SK-N-SH (cell line): ENCODE measurements around the gene GLG1. TPM values are rescaled to one million over a fixed set of nuclear protein-coding genes. Genes with fewer than 3 reads are reported as not detected.
A peak's percentile ranks its signal among the peaks of the same experiment; 100 is the strongest.

Experiments used
- CTCF ChIA-PET: fragments of 300-600, 350-600 bp; formaldehyde crosslinking; extraction: SDS; loops from one replicate; lab custom pipeline; 2021; lab: Yijun Ruan, JAX
- POLR2A ChIA-PET: fragments of 350-600 bp; sonication (Branson Sonifier 250); formaldehyde crosslinking; extraction: SDS; loops from one replicate; lab custom pipeline; 2020; ENCODE audit warnings: antibody characterized with exemption, inconsistent platforms; lab: Yijun Ruan, JAX
- DNase-seq: peaks from one replicate; pipeline ENCODE4 v3.0.0; 2012
- H2AFZ ChIP-seq: fragments of 200-600 bp; sonication (generic); 2 replicates; pipeline ENCODE4 v1.8.1; 2016; ENCODE audit warnings: antibody characterized with exemption, mild to moderate bottlenecking, low read depth
- H3F3A ChIP-seq: fragments of 200-600 bp; sonication (generic); replicated peaks from 2 replicates; pipeline ENCODE3; 2016; ENCODE audit warnings: antibody characterized with exemption, mild to moderate bottlenecking; ENCODE audit not compliant: insufficient read depth
- H3K27ac ChIP-seq, 2 experiments: fragments of 200-500 bp in 1 of 2; fragments of 200-600 bp in 1 of 2; sonication (Bioruptor generic) in 1 of 2; sonication (generic), shearing (Covaris generic) in 1 of 2; 2 replicates each; pipeline versions ENCODE4 v1.5.1 to v1.6.1; 2014 to 2016; ENCODE audit warnings: low read depth in 2 of 2, inconsistent platforms in 1 of 2, low read length in 1 of 2, mild to moderate bottlenecking in 1 of 2, mixed read lengths in 1 of 2
- H3K27me3 ChIP-seq: fragments of 200-600 bp; sonication (generic), shearing (Covaris generic); 2 replicates; pipeline ENCODE4 v1.6.1; 2016; ENCODE audit warnings: mixed run types; ENCODE audit not compliant: insufficient read depth
- H3K36me3 ChIP-seq, 2 experiments: fragments of 200-500 bp in 1 of 2; fragments of 200-600 bp in 1 of 2; sonication (Bioruptor generic) in 1 of 2; sonication (generic) in 1 of 2; replicated peaks in 1 of 2; 2 replicates each; pipeline versions ENCODE3 to v1.5.1; 2014 to 2016; ENCODE audit warnings: low read length in 1 of 2, mild to moderate bottlenecking in 1 of 2; ENCODE audit not compliant: insufficient read depth in 2 of 2, control insufficient read depth in 1 of 2
- H3K4me1 ChIP-seq, 2 experiments: fragments of 200-500 bp in 1 of 2; fragments of 200-600 bp in 1 of 2; sonication (Bioruptor generic) in 1 of 2; sonication (generic), shearing (Covaris generic) in 1 of 2; 2 replicates each; pipeline versions ENCODE4 v1.5.1 to v1.6.1; 2014 to 2016; ENCODE audit warnings: low read depth in 1 of 2, low read length in 1 of 2, mixed run types in 1 of 2; ENCODE audit not compliant: insufficient read depth in 2 of 2, control insufficient read depth in 1 of 2
- H3K4me2 ChIP-seq: fragments of 200-600 bp; sonication (generic), shearing (Covaris generic); 2 replicates; pipeline ENCODE4 v1.6.1; 2017; ENCODE audit warnings: mixed run types
- H3K4me3 ChIP-seq, 2 experiments: fragments of 200-500 bp in 1 of 2; fragments of 200-600 bp in 1 of 2; sonication (Bioruptor generic) in 1 of 2; sonication (generic), shearing (Covaris generic) in 1 of 2; 2 replicates each; pipeline versions ENCODE4 v1.5.1 to v1.8.1; 2014 to 2016; ENCODE audit warnings: low read depth in 2 of 2, inconsistent platforms in 1 of 2, low read length in 1 of 2, mild to moderate bottlenecking in 1 of 2, mixed read lengths in 1 of 2, moderate library complexity in 1 of 2
- H3K79me2 ChIP-seq: fragments of 200-600 bp; sonication (generic); 2 replicates; pipeline ENCODE4 v1.8.1; 2017; ENCODE audit warnings: mild to moderate bottlenecking; ENCODE audit not compliant: insufficient read depth
- H3K9ac ChIP-seq: fragments of 200-600 bp; sonication (generic); 2 replicates; pipeline ENCODE4 v1.6.1; 2017; ENCODE audit warnings: mixed run types
- H3K9me2 ChIP-seq: fragments of 200-600 bp; sonication (generic); 2 replicates; pipeline ENCODE4 v1.6.1; 2017; ENCODE audit warnings: mixed run types
- H3K9me3 ChIP-seq: fragments of 200-600 bp; sonication (generic); 2 replicates; pipeline ENCODE4 v1.6.1; 2017; ENCODE audit warnings: mixed run types, mild to moderate bottlenecking, moderate library complexity
- H4K20me1 ChIP-seq: fragments of 200-600 bp; sonication (generic); 2 replicates; pipeline ENCODE4 v1.6.1; 2017; ENCODE audit warnings: mild to moderate bottlenecking, mixed run types; ENCODE audit not compliant: insufficient read depth
- CHD2 ChIP-seq: fragments of 150-350 bp; IDR thresholded peaks from 2 replicates; pipeline ENCODE4 v1.6.1; 2018; ENCODE audit warnings: low read length; ENCODE audit not compliant: partially characterized antibody
- CTCF ChIP-seq: fragments of 200-600 bp; sonication (generic); IDR thresholded peaks from 2 replicates; pipeline ENCODE4 v1.6.1; 2017; ENCODE audit warnings: antibody characterized with exemption, mild to moderate bottlenecking, moderate library complexity
- FOSL2 ChIP-seq: IDR thresholded peaks from 2 replicates; pipeline ENCODE4 v1.4.0; 2012; ENCODE audit warnings: low read depth, mild to moderate bottlenecking, moderate library complexity, borderline replicate concordance
- GATA2 ChIP-seq: sonication (generic); formaldehyde crosslinking; IDR thresholded peaks from 2 replicates; pipeline ENCODE4 v1.5.0; 2020; ENCODE audit warnings: mild to moderate bottlenecking, missing genetic modification reagents
- JUND ChIP-seq: IDR thresholded peaks from 2 replicates; pipeline ENCODE4 v1.4.0; 2012
- NFIC ChIP-seq: IDR thresholded peaks from 2 replicates; pipeline ENCODE4 v1.4.0; 2012; ENCODE audit warnings: borderline replicate concordance
- PBX3 ChIP-seq: IDR thresholded peaks from 2 replicates; pipeline ENCODE4; 2012
- POLR2AphosphoS5 ChIP-seq: IDR thresholded peaks from 2 replicates; pipeline ENCODE4 v1.6.1; 2012; ENCODE audit warnings: low read depth, low read length
- SIN3A ChIP-seq: IDR thresholded peaks from 2 replicates; pipeline ENCODE4 v1.6.1; 2012; ENCODE audit warnings: low read depth, mild to moderate bottlenecking, low read length, moderate library complexity, borderline replicate concordance
- SMC3 ChIP-seq: IDR thresholded peaks from 2 replicates; pipeline ENCODE4 v1.6.1; 2012; ENCODE audit warnings: low read depth, low read length, improper control_type of control experiment
- TCF12 ChIP-seq: IDR thresholded peaks from 2 replicates; pipeline ENCODE4 v1.4.0; 2012
- USF2 ChIP-seq: fragments of 150-350 bp; IDR thresholded peaks from 2 replicates; pipeline ENCODE4 v1.6.1; 2017; ENCODE audit warnings: antibody characterized with exemption, low read length, low read depth, borderline replicate concordance
- ZBTB33 ChIP-seq: IDR thresholded peaks from 2 replicates; pipeline ENCODE4 v1.4.0; 2012; ENCODE audit warnings: low read depth, borderline replicate concordance
- WGBS: methylation state at CpG from one replicate; pipeline ENCODE4 v1.1.6; 2017; ENCODE audit warnings: low lambda C conversion rate; 5-methylcytosine and 5-hydroxymethylcytosine counted together
- polyA plus RNA-seq, 3 experiments: library from polyadenylated mRNA; depleted of rRNA; stranded (reverse); fragments of >200 nt; gene quantifications; 2 replicates each; pipeline ENCODE4 v1.2.3, GENCODE V29; 2012

Gene GLG1
- polyA plus RNA-seq, 1 of the 3 experiments (the other 2 are of a cell fraction): 71.1 TPM

- DNase-seq: no peak
- TF ChIP-seq POLR2AphosphoS5: no peak
- TF ChIP-seq FOSL2: peak; percentile 26; the same call in 1 of the 2 replicates
- TF ChIP-seq PBX3: peak; percentile 31; the same call in 1 of the 2 replicates
- no peak for TF ChIP-seq GATA2
- TF ChIP-seq SIN3A: no peak
- H3K27ac ChIP-seq: no peak overlapping the region
- peaks cover 4 to 51% of the 10 kb centered on the region in 2 experiments; a peak in 3 of 4 replicates for H3K4me1 ChIP-seq
- H3K9me3 ChIP-seq: no peaks in the 10 kb centered on the region
- H3K9ac ChIP-seq: no peak overlapping the region
- CTCF ChIA-PET: no interaction called here
- H4K20me1 ChIP-seq: peaks cover 73% of the 10 kb centered on the region
- 84% methylated on average over 7 of the region's 7 CpGs for WGBS
- no peaks in the 10 kb centered on the region for H3K36me3 ChIP-seq
- peaks cover 4% of the 10 kb centered on the region for H3F3A ChIP-seq
- H3K4me2 ChIP-seq: no peak overlapping the region
- no peaks in the 10 kb centered on the region for H3K27me3 ChIP-seq
- POLR2A ChIA-PET: no interaction called here
- no peak overlapping the region for H2AFZ ChIP-seq
- H3K4me3 ChIP-seq: no peak overlapping the region
- peaks cover 97% of the 10 kb centered on the region for H3K79me2 ChIP-seq
- H3K9me2 ChIP-seq: no peaks in the 10 kb centered on the region
Measured at GRCh38 chr16:74563828-74564263, 43.1 kb downstream of the GLG1 start.

GRCh38 chr16:74562117-74562516, 44.8 kb downstream of the GLG1 start:
- Histone ChIP-seq H3K9me2 (no peaks in the 10 kb centered on the region), H3K36me3 (peaks cover 0 to under 1% of the 10 kb centered on the region in 2 experiments), H3F3A (peaks cover 4% of the 10 kb centered on the region), H3K27ac (no peak overlapping the region), H3K4me2 (no peak overlapping the region), H3K4me3 (no peak overlapping the region), H3K9ac (no peak overlapping the region), H3K9me3 (no peaks in the 10 kb centered on the region), H3K27me3 (no peaks in the 10 kb centered on the region), H2AFZ (no peak overlapping the region), H4K20me1 (peaks cover 68% of the 10 kb centered on the region), H3K4me1 (peaks cover 4 to 55% of the 10 kb centered on the region in 2 experiments; a peak in 3 of 4 replicates), H3K79me2 (peaks cover 96% of the 10 kb centered on the region)
- ChIA-PET POLR2A (no interaction called here), CTCF (interaction anchor here (0.7 kb wide), 1 partner anchor 10 kb away, joined by 3 read pairs; no protein-coding TSS in a partner anchor)
- WGBS: 100% methylated on average over 1 of the region's 1 CpG
- DNase-seq: no peak
- TF ChIP-seq NFIC (no peak), USF2 (no peak), CHD2 (no peak)

- TF ChIP-seq TCF12 (peak; percentile 48; the same call in 1 of the 2 replicates), CTCF (no peak), JUND (peak; percentile 53), SMC3 (no peak), PBX3 (peak; percentile 55), ZBTB33 (no peak), FOSL2 (peak; percentile 37; the same call in 1 of the 2 replicates)
- Histone ChIP-seq H3K9me2 (no peaks in the 10 kb centered on the region), H3K4me1 (peaks cover 4 to 54% of the 10 kb centered on the region in 2 experiments; a peak in 3 of 4 replicates), H3K9me3 (no peaks in the 10 kb centered on the region), H3K4me2 (no peak overlapping the region), H3K27me3 (no peaks in the 10 kb centered on the region), H3K9ac (no peak overlapping the region), H2AFZ (no peak overlapping the region), H3K27ac (no peak overlapping the region), H3F3A (peaks cover 4% of the 10 kb centered on the region), H3K36me3 (peaks cover 0 to 4% of the 10 kb centered on the region in 2 experiments), H3K79me2 (peaks cover 94% of the 10 kb centered on the region), H3K4me3 (no peak overlapping the region), H4K20me1 (peaks cover 66% of the 10 kb centered on the region)
- DNase-seq: no peak
- ChIA-PET CTCF (interaction anchor here (0.7 kb wide), 1 partner anchor 10 kb away, joined by 3 read pairs; no protein-coding TSS in a partner anchor), POLR2A (no interaction called here)
- WGBS: 63% methylated on average over 2 of the region's 2 CpGs
Measured at GRCh38 chr16:74561626-74562025, 45.3 kb downstream of the GLG1 start.
